Activated T-cell treated with anti-CD3 and anti-CD28 coated beads for 1 hour (primary cell): ENCODE results near the gene ATXN1.

Experiments used
- DNase-seq: peaks from one replicate; pipeline ENCODE4 v3.0.0-alpha.2; 2020; ENCODE audit warnings: low read depth

The ATXN1 gene

GRCh38 chr6:16698162-16698533 lies 63.1 kb downstream of the ATXN1 start:
- no peak for DNase-seq

- no peak for DNase-seq
These were observed 63.7 kb downstream of the ATXN1 start for GRCh38 chr6:16697437-16698161.

GRCh38 chr6:16696496-16696895 lies 64.8 kb downstream of the ATXN1 start:
- no peak for DNase-seq

- no peak for DNase-seq
These were observed 66.3 kb downstream of the ATXN1 start for GRCh38 chr6:16694781-16695578.

GRCh38 chr6:16691324-16691723 lies 69.9 kb downstream of the ATXN1 start:
- DNase-seq = no peak

- no peak for DNase-seq
These were observed 70.6 kb downstream of the ATXN1 start for GRCh38 chr6:16690608-16691142.

- no peak for DNase-seq
These were observed 71.3 kb downstream of the ATXN1 start for GRCh38 chr6:16689788-16690607.

- DNase-seq = no peak
These were observed 72.2 kb downstream of the ATXN1 start for GRCh38 chr6:16688984-16689636.

GRCh38 chr6:16688436-16688835 lies 72.8 kb downstream of the ATXN1 start:
- DNase-seq = no peak

GRCh38 chr6:16687045-16687444 lies 74.2 kb downstream of the ATXN1 start:
- no peak for DNase-seq

- DNase-seq = peak; percentile 32
These were observed 76.2 kb downstream of the ATXN1 start for GRCh38 chr6:16684896-16685554.

GRCh38 chr6:16684195-16684689 lies 77.0 kb downstream of the ATXN1 start:
- no peak for DNase-seq

- DNase-seq = no peak
These were observed 77.5 kb downstream of the ATXN1 start for GRCh38 chr6:16683641-16684194.

- no peak for DNase-seq
These were observed 79.9 kb downstream of the ATXN1 start for GRCh38 chr6:16681260-16681873.

GRCh38 chr6:16679050-16679449 lies 82.2 kb downstream of the ATXN1 start:
- no peak for DNase-seq

GRCh38 chr6:16677458-16677857 lies 83.8 kb downstream of the ATXN1 start:
- no peak for DNase-seq

- DNase-seq = no peak
These were observed 84.3 kb downstream of the ATXN1 start for GRCh38 chr6:16676978-16677377.

- DNase-seq = no peak
These were observed 84.9 kb downstream of the ATXN1 start for GRCh38 chr6:16676376-16676775.

GRCh38 chr6:16674801-16675392 lies 86.4 kb downstream of the ATXN1 start:
- DNase-seq = no peak
